Colonic mucosa (tissue), 4 donors: ENCODE data around the gene MED12L. TPM values are rescaled to one million over a fixed set of nuclear protein-coding genes. Genes with fewer than 3 reads are reported as not detected.

Experiments used
- DNase-seq: peaks from one replicate; pipeline ENCODE4 v3.0.0-alpha.2; 2020
- H3K27ac ChIP-seq: fragments of 200-600 bp; one replicate; pipeline ENCODE4 v1.8.0; 2021
- H3K27me3 ChIP-seq: fragments of 200-600 bp; one replicate; pipeline ENCODE4 v1.8.0; 2021
- H3K36me3 ChIP-seq: fragments of 200-600 bp; one replicate; pipeline ENCODE4 v1.8.0; 2021
- H3K4me1 ChIP-seq: fragments of 200-600 bp; one replicate; pipeline ENCODE4 v1.8.0; 2021; ENCODE audit warnings: mild to moderate bottlenecking
- H3K4me3 ChIP-seq: fragments of 200-600 bp; one replicate; pipeline ENCODE4 v1.8.0; 2021
- H3K9ac ChIP-seq, 2 donors: one replicate each; pipeline ENCODE4 v1.7.0; 2013; ENCODE audit warnings: control low read depth in 2 of 2, low read depth in 2 of 2, low read length in 2 of 2
- H3K9me3 ChIP-seq: fragments of 200-600 bp; one replicate; pipeline ENCODE4 v1.8.0; 2021
- intact Hi-C: fragments of 100-400 bp; cut with DNase I; formaldehyde crosslinking; loops from one replicate; pipeline ENCODE4 v1.14.1; 2022
- total RNA-seq, 2 donors: library from RNA; stranded (reverse); fragmentation: NEBNext Ultra II Directional in 1 of 2; extraction: Animal tissue kit (Norgen Biotek cat#: 25700) in 1 of 2; gene quantifications; one replicate each; pipeline ENCODE4 v1.2.1, GENCODE V29; 2021
- TF ChIP-seq, protein P1 (sequence below): fragments of 200-600 bp; IDR thresholded peaks from one replicate; pipeline ENCODE4 v1.8.0; 2022; ENCODE audit warnings: antibody characterized with exemption, mild to moderate bottlenecking
- donor health status: healthy.
- donor health status: DM: no; HTN: no; CAD: no.
- donor health status: DM: no; HTN: no; CAD: no.

MED12L gene
- total RNA-seq, 2 donors from 2014 or later: 0.32 to 1.3 TPM

DNA sequence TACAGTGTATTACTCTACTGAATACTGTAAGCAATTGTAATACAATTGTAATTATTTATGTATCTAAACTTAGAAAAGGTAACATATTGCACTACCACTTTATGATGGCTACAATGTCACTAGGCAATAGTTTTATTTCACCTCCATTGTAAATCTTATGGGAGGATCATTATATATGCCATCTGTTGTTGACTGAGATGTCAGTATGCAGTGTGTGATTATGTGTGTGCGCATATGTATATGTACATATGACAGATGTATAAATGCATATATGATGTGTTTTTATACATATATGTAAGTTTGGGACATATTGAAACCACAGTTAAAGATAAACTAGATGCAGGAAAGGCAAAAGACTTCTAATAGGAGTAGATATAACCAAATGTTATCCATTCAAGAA, 366.9 kb downstream of the MED12L start:
- TF ChIP-seq, protein P1, sequence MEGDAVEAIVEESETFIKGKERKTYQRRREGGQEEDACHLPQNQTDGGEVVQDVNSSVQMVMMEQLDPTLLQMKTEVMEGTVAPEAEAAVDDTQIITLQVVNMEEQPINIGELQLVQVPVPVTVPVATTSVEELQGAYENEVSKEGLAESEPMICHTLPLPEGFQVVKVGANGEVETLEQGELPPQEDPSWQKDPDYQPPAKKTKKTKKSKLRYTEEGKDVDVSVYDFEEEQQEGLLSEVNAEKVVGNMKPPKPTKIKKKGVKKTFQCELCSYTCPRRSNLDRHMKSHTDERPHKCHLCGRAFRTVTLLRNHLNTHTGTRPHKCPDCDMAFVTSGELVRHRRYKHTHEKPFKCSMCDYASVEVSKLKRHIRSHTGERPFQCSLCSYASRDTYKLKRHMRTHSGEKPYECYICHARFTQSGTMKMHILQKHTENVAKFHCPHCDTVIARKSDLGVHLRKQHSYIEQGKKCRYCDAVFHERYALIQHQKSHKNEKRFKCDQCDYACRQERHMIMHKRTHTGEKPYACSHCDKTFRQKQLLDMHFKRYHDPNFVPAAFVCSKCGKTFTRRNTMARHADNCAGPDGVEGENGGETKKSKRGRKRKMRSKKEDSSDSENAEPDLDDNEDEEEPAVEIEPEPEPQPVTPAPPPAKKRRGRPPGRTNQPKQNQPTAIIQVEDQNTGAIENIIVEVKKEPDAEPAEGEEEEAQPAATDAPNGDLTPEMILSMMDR: no peak

DNA sequence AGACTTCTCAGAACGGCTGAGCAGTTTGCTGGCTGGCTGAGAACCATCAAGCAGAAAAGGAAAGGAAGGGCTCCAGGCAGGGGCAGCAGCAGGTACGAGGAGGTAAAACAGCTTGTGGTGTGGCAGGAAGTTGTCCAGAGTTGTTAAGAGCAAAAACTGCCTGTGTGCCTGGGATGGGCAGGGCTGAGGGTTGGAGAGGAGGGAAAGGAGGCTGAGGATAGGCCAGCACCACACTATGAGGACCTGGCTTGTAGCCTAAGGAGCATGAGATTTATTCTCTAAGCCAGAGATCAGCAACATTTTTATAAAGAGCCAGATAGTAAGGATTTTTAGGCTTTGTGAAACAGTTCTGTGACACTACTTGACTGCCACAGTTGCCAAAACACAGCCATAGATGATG, 367.4 kb downstream of the MED12L start:
- H3K4me1 ChIP-seq: no peaks in the 10 kb centered on the region
- intact Hi-C loops: no loop called here

More for the DNA sequence above, 366.9 kb downstream of the MED12L start:
- intact Hi-C loops: no loop called here
- Histone ChIP-seq H3K9ac (no peak overlapping the region), H3K9me3 (no peaks in the 10 kb centered on the region), H3K4me1 (no peaks in the 10 kb centered on the region), H3K27ac (no peak overlapping the region), H3K36me3 (no peaks in the 10 kb centered on the region), H3K27me3 (no peaks in the 10 kb centered on the region), H3K4me3 (no peak overlapping the region)
- DNase-seq: no peak

DNA sequence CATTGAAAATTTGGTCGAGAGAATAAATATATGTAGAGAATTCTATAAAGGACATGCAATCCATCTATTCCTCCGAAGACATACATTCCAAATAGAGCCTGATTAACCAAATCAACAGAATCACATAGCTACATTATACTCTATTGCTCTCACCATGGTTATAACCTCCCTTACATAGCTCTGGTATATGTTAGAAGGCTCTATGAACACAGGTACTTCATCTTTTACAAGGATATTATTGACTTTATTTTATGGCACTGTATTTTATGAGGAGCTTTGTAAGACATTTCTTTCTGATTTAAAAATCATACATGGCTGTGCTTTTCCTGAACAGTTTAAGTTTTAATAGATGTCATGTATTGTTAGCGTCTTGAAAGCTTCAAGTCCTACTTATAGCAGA, 370.6 kb downstream of the MED12L start:
- no peaks in the 10 kb centered on the region for H3K27me3 ChIP-seq
- H3K9me3 ChIP-seq: no peaks in the 10 kb centered on the region
- no peaks in the 10 kb centered on the region for H3K36me3 ChIP-seq
- H3K9ac ChIP-seq: no peak overlapping the region
- H3K4me3 ChIP-seq: no peak overlapping the region
- no peak for DNase-seq
- no peak overlapping the region for H3K27ac ChIP-seq
- intact Hi-C loops: no loop called here
- TF ChIP-seq, protein P1: no peak
- peaks cover 4% of the 10 kb centered on the region for H3K4me1 ChIP-seq

More for the DNA sequence above, 367.4 kb downstream of the MED12L start:
- no peaks in the 10 kb centered on the region for H3K27me3 ChIP-seq
- H3K4me3 ChIP-seq: no peak overlapping the region
- peak; percentile 25 for DNase-seq
- no peaks in the 10 kb centered on the region for H3K9me3 ChIP-seq
- H3K9ac ChIP-seq: no peak overlapping the region
- no peak overlapping the region for H3K27ac ChIP-seq
- H3K36me3 ChIP-seq: no peaks in the 10 kb centered on the region
- TF ChIP-seq, protein P1: no peak

DNA sequence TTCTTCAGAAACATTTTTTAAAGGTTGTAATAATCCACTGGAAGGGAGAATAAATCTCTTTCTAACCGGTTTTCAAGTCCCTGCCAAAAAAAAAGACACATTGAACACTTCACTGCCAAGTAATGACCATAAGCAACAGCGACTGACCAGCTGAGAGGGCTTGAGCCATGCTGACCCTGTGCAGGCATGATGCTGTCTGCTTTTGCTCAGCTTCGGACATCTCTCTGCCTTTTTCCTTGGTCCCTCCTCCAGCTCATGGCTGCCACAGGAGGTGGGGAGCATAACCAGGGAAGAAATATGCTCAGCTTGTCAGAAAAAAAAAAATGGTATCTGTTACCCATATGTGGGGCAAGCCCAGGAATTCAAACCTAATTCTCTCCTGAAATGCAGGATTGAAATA, 373.9 kb downstream of the MED12L start:
- Histone ChIP-seq H3K9me3 (no peaks in the 10 kb centered on the region), H3K27ac (no peak overlapping the region), H3K9ac (no peak overlapping the region), H3K4me1 (peaks cover 4% of the 10 kb centered on the region), H3K27me3 (no peaks in the 10 kb centered on the region), H3K36me3 (no peaks in the 10 kb centered on the region), H3K4me3 (no peak overlapping the region)
- intact Hi-C loops: no loop called here
- no peak for DNase-seq
- TF ChIP-seq, protein P1: no peak

DNA sequence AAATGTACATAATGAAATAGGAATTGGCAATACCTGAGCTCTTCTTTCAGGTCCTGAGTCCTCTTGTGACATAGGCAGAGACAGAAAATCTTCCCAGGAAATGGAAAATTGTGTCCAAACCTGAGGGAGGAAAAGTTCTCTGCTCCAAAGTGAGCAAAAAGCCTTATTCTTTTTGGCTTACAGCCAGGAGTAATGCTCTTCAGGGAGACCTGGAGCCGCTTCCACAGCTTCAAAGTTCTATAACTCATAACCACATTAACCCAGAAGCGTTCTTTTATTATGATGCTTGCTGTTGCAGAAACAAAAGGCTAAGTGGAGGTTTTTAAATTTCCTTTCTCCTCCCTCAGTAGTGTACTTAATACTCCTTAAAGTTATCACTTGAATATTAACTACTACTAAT, 374.8 kb downstream of the MED12L start:
- H3K27me3 ChIP-seq: no peaks in the 10 kb centered on the region
- peak overlapping the region; percentile 38 for H3K4me3 ChIP-seq
- H3K27ac ChIP-seq: no peak overlapping the region
- H3K4me1 ChIP-seq: peaks cover 4% of the 10 kb centered on the region
- no peaks in the 10 kb centered on the region for H3K36me3 ChIP-seq
- H3K9me3 ChIP-seq: no peaks in the 10 kb centered on the region
- no peak for DNase-seq
- TF ChIP-seq, protein P1: no peak
- no peak overlapping the region for H3K9ac ChIP-seq
- intact Hi-C loops: no loop called here
